ENCODE data around the gene SPATA13.

- no peak for TF ChIP-seq POLR2A (IDR thresholded peaks at IDR 0.05)
- no peak for TF ChIP-seq CTCF (IDR thresholded peaks at IDR 0.05 in 8 of 11, conservative IDR thresholded peaks at IDR 0.05 in 3 of 11)
- TF ChIP-seq POLR2AphosphoS5 (IDR thresholded peaks at IDR 0.05) = no peak
Observed at GRCh38 chr13:24166561-24166960, 6.0 kb downstream of the SPATA13 start.
